ENCODE results near the gene KCND2. TPM values are rescaled to one million over a fixed set of nuclear protein-coding genes. Genes with fewer than 3 reads are reported as not detected.
A peak's percentile ranks its signal among the peaks of the same experiment; 100 is the strongest.

KCND2 gene
- total RNA-seq, 2 donors from 2014 or later = 0.11 to 0.12 TPM

GRCh38 chr7:120720317-120720716 is 447.3 kb downstream of the KCND2 start:
- DNase-seq (ENCODE audit: low spot score) = no peak
- no peaks in the 10 kb centered on the region for H3K4me1 ChIP-seq
- no peak overlapping the region for H3K27ac ChIP-seq
- TF ChIP-seq CTCF (IDR thresholded peaks at IDR 0.05) = no peak
- H3K9me3 ChIP-seq = no peaks in the 10 kb centered on the region
- H3K27me3 ChIP-seq = no peaks in the 10 kb centered on the region
- no peaks in the 10 kb centered on the region for H3K36me3 ChIP-seq
- no peak overlapping the region for H3K4me3 ChIP-seq

GRCh38 chr7:120723465-120724385 is 450.8 kb downstream of the KCND2 start:
- TF ChIP-seq CTCF (IDR thresholded peaks at IDR 0.05) = no peak
- no peak for DNase-seq (ENCODE audit: low spot score)
- no peaks in the 10 kb centered on the region for H3K27me3 ChIP-seq
- H3K4me1 ChIP-seq = no peaks in the 10 kb centered on the region
- H3K36me3 ChIP-seq = no peaks in the 10 kb centered on the region
- H3K9me3 ChIP-seq = no peaks in the 10 kb centered on the region
- no peak overlapping the region for H3K4me3 ChIP-seq
- no peak overlapping the region for H3K27ac ChIP-seq

GRCh38 chr7:120724448-120724847 is 451.5 kb downstream of the KCND2 start:
- H3K4me1 ChIP-seq = no peaks in the 10 kb centered on the region
- no peak for TF ChIP-seq CTCF (IDR thresholded peaks at IDR 0.05)

GRCh38 chr7:120724955-120725354 is 452.0 kb downstream of the KCND2 start:
- H3K36me3 ChIP-seq = no peaks in the 10 kb centered on the region
- no peaks in the 10 kb centered on the region for H3K4me1 ChIP-seq
- no peak for TF ChIP-seq CTCF (IDR thresholded peaks at IDR 0.05)
- no peak overlapping the region for H3K27ac ChIP-seq
- no peak overlapping the region for H3K4me3 ChIP-seq
- no peak for DNase-seq (ENCODE audit: low spot score)
- no peaks in the 10 kb centered on the region for H3K27me3 ChIP-seq
- no peaks in the 10 kb centered on the region for H3K9me3 ChIP-seq

More at GRCh38 chr7:120724448-120724847, 451.5 kb downstream of the KCND2 start:
- no peak for DNase-seq (ENCODE audit: low spot score)
- H3K27ac ChIP-seq = no peak overlapping the region
- no peaks in the 10 kb centered on the region for H3K9me3 ChIP-seq
- no peaks in the 10 kb centered on the region for H3K36me3 ChIP-seq
- no peak overlapping the region for H3K4me3 ChIP-seq
- no peaks in the 10 kb centered on the region for H3K27me3 ChIP-seq

GRCh38 chr7:120725376-120726039 is 452.5 kb downstream of the KCND2 start:
- Histone ChIP-seq H3K27ac (no peak overlapping the region), H3K9me3 (no peaks in the 10 kb centered on the region), H3K4me3 (no peak overlapping the region), H3K27me3 (no peaks in the 10 kb centered on the region), H3K4me1 (no peaks in the 10 kb centered on the region), H3K36me3 (no peaks in the 10 kb centered on the region)
- DNase-seq (ENCODE audit: low spot score) = no peak
- peak; percentile 56 to 78 for TF ChIP-seq CTCF (IDR thresholded peaks at IDR 0.05)

Data from right atrium auricular region (tissue), 2 donors.